Esophagus (tissue), 2 donors: ENCODE data around the gene GRK5. TPM values are rescaled to one million over a fixed set of nuclear protein-coding genes. Genes with fewer than 3 reads are reported as not detected.
"Not testable (repeated sequence)": the region's sequence is repeated elsewhere in the genome, so short reads cannot be mapped to it uniquely, and the experiment has no call there.

Experiments
- H3K27ac ChIP-seq, 2 donors: one replicate each; pipeline ENCODE4 v1.5.1; 2013; ENCODE audit warnings: low read depth in 2 of 2, mild to moderate bottlenecking in 2 of 2, inconsistent platforms in 1 of 2, low read length in 1 of 2, moderate library complexity in 1 of 2
- H3K27me3 ChIP-seq, 2 donors: one replicate each; pipeline ENCODE4 v1.6.1; 2013; ENCODE audit warnings: low read length in 2 of 2, control low read depth in 1 of 2, mild to moderate bottlenecking in 1 of 2; ENCODE audit not compliant: insufficient read depth in 2 of 2, control insufficient read depth in 1 of 2
- H3K36me3 ChIP-seq, 2 donors: one replicate each; pipeline ENCODE4 v1.6.1; 2013; ENCODE audit warnings: low read length in 1 of 2; ENCODE audit not compliant: control insufficient read depth in 2 of 2, insufficient read depth in 2 of 2
- H3K4me1 ChIP-seq, 2 donors: one replicate each; pipeline ENCODE4 v1.6.1; 2013; ENCODE audit warnings: low read length in 1 of 2; ENCODE audit not compliant: control insufficient read depth in 2 of 2, insufficient read depth in 2 of 2
- H3K4me3 ChIP-seq, 2 donors: one replicate each; pipeline ENCODE4 v1.5.1; 2013; ENCODE audit warnings: low read length in 2 of 2, mild to moderate bottlenecking in 2 of 2, low read depth in 1 of 2, moderate library complexity in 1 of 2
- H3K9me3 ChIP-seq, 2 donors: one replicate each; pipeline ENCODE4 v1.6.1; 2013; ENCODE audit warnings: mild to moderate bottlenecking in 2 of 2, low read depth in 1 of 2, low read length in 1 of 2, moderate library complexity in 1 of 2; ENCODE audit not compliant: control insufficient read depth in 2 of 2, insufficient read depth in 1 of 2
- WGBS, 2 donors: extraction: QIAGEN DNeasy Blood & Tissue Kit; methylation state at CpG; one replicate each; pipeline ENCODE4 v1.1.7; 2013; 5-methylcytosine and 5-hydroxymethylcytosine counted together
- polyA plus RNA-seq, 2 donors: library from polyadenylated mRNA; stranded (reverse); fragments of 200-250 nt; gene quantifications; one replicate each; pipeline ENCODE4 v1.2.3, GENCODE V29; 2013
- donor health status: healthy with polysubstance abuse.
- donor health status: Bipolar disorder and iron deficiency.

Gene GRK5
- polyA plus RNA-seq, 2 donors, result 3.1 to 5.2 TPM

GRCh38 chr10:119275085-119275484 is 67.7 kb downstream of the GRK5 start:
- 74 to 76% methylated on average over 5 of the region's 5 CpGs for WGBS, 2 donors
- Histone ChIP-seq H3K27ac (no peak overlapping the region), H3K4me3 (no peak overlapping the region), H3K27me3 (no peaks in the 10 kb centered on the region), H3K36me3 (no peaks in the 10 kb centered on the region), H3K9me3 (no peaks in the 10 kb centered on the region), H3K4me1 (peaks cover 8 to 9% of the 10 kb centered on the region in 2 donors)

- H3K9me3 ChIP-seq, H3K4me3 ChIP-seq, H3K36me3 ChIP-seq, H3K27me3 ChIP-seq, H3K27ac ChIP-seq: not testable (repeated sequence)
- WGBS, 2 donors, result 78 to 84% methylated on average over 1 to 2 of the region's 4 CpGs
- peaks cover 8 to 11% of the 10 kb centered on the region in 2 donors for H3K4me1 ChIP-seq
Measured at GRCh38 chr10:119276194-119276593, 68.8 kb downstream of the GRK5 start.

DNA sequence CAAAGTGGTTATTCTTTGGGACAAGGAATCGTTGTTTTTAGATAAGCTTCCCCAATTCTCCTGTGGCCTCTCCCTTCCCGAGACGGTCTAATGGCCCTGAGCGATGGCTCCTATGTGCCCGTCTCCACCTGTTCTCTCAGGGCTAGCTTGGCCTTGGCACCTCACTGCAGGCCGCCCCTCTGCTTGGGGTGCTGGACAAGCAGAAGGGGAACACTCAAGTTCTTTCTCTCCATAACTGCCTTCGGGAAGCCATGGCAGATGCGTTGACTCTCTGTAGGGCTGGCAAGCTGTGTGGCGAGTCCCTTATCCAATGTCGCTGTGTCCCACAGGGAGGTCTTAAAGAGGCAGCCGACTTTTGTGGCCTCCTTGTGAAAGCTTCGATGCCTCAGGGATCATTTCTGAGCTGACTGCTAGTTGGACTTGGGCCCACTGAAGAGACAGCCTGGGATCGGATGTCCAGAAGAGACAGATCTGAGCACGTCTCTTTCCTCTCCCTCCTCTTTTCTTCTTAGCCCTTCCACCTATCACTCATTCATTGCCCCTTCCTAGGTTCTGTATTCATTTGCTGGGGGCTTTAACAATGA is 70.8 kb downstream of the GRK5 start:
- Histone ChIP-seq H3K36me3 (no peaks in the 10 kb centered on the region), H3K4me1 (peaks cover 6 to 11% of the 10 kb centered on the region in 2 donors), H3K27ac (no peak overlapping the region), H3K4me3 (no peak overlapping the region), H3K27me3 (no peaks in the 10 kb centered on the region), H3K9me3 (no peaks in the 10 kb centered on the region)
- 77 to 78% methylated on average over 14 of the region's 14 CpGs for WGBS, 2 donors

GRCh38 chr10:119279441-119279840 is 72.1 kb downstream of the GRK5 start:
- Histone ChIP-seq H3K4me1 (peaks cover 6 to 14% of the 10 kb centered on the region in 2 donors), H3K9me3 (no peaks in the 10 kb centered on the region), H3K27me3 (no peaks in the 10 kb centered on the region), H3K36me3 (no peaks in the 10 kb centered on the region), H3K4me3 (no peak overlapping the region), H3K27ac (no peak overlapping the region)
- WGBS, 2 donors, result 77 to 80% methylated on average over 10 of the region's 10 CpGs

GRCh38 chr10:119281581-119282071 is 74.3 kb downstream of the GRK5 start:
- peaks cover 9 to 20% of the 10 kb centered on the region in 2 donors for H3K4me1 ChIP-seq
- H3K27ac ChIP-seq, result peak overlapping the region; percentile 12 to 47
- no peaks in the 10 kb centered on the region for H3K9me3 ChIP-seq
- no peaks in the 10 kb centered on the region for H3K27me3 ChIP-seq
- WGBS, 2 donors, result 41% methylated on average over 13 of the region's 13 CpGs
- no peak overlapping the region for H3K4me3 ChIP-seq
- no peaks in the 10 kb centered on the region for H3K36me3 ChIP-seq

DNA sequence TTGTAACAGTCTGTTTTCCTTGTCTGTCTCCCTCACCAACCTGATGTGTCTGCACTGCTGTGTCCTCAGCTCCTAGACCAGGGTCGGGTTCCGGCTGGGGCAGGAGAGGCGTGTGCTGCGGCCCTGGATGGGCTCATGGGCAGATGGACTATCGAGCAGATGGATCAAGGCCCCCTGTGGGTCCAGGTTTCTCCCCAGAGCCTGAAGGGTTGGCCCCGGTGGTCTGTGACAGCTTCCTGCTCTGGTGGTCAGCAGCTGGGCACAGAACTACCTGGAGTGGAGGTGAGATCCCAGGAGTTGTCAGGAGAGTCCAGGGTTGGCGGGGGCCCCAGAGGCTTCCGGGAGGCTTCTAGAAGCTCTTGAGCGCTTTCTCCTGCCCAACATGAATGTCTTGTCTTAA is 75.1 kb downstream of the GRK5 start:
- H3K4me1 ChIP-seq, result peaks cover 9 to 20% of the 10 kb centered on the region in 2 donors
- WGBS, 2 donors, result 89 to 96% methylated on average over 9 of the region's 9 CpGs
- H3K9me3 ChIP-seq, result no peaks in the 10 kb centered on the region
- no peak overlapping the region for H3K4me3 ChIP-seq
- H3K27me3 ChIP-seq, result no peaks in the 10 kb centered on the region
- H3K36me3 ChIP-seq, result no peaks in the 10 kb centered on the region
- H3K27ac ChIP-seq, result no peak overlapping the region

DNA sequence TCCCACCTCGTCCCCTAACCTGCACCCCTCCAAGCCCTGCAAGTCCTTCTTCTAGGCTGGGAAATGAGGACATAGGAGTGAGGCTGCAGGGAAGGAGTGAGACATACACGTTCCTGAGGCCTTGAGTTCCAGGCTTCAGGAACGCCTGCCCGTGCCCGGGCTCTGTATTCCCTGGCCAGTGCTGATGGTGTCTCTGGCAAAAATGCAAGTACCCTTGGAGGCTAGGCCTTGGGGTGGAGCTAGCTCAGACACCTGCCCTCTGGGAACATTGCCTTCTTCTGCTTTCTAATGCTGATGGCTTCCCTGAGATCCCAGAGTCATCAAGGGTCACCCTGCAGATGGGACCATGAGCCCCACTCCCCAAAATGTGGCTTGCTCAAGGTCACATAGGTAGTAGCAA is 76.0 kb downstream of the GRK5 start:
- 84 to 88% methylated on average over 5 of the region's 5 CpGs for WGBS, 2 donors
- Histone ChIP-seq H3K9me3 (no peaks in the 10 kb centered on the region), H3K27me3 (no peaks in the 10 kb centered on the region), H3K4me1 (peaks cover 9 to 22% of the 10 kb centered on the region in 2 donors), H3K27ac (no peak overlapping the region), H3K4me3 (no peak overlapping the region), H3K36me3 (no peaks in the 10 kb centered on the region)

DNA sequence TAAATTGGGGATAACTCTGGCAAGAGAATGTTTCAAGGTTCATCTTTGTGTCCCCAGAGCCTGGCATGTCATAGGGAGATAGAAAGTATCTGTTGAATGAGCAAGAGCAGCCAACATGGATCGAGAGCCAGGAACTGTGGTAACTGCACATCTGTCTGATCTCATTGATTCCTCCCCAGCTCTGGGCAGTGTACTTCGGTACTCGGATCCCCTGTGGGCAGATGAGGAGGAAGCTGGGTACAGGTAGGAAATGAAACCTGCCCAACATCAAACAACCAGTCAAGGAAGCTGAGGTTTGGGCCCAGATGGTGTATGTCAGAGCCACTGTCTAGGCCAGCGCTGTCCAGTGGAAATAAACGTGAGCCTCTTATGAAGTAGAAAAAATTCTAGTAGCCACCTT is 76.4 kb downstream of the GRK5 start:
- peaks cover 9 to 26% of the 10 kb centered on the region in 2 donors for H3K4me1 ChIP-seq
- no peaks in the 10 kb centered on the region for H3K36me3 ChIP-seq
- H3K9me3 ChIP-seq, result no peaks in the 10 kb centered on the region
- H3K4me3 ChIP-seq, result no peak overlapping the region
- H3K27ac ChIP-seq, result no peak overlapping the region
- H3K27me3 ChIP-seq, result no peaks in the 10 kb centered on the region
- WGBS, 2 donors, result 55 to 67% methylated on average over 5 of the region's 5 CpGs

DNA sequence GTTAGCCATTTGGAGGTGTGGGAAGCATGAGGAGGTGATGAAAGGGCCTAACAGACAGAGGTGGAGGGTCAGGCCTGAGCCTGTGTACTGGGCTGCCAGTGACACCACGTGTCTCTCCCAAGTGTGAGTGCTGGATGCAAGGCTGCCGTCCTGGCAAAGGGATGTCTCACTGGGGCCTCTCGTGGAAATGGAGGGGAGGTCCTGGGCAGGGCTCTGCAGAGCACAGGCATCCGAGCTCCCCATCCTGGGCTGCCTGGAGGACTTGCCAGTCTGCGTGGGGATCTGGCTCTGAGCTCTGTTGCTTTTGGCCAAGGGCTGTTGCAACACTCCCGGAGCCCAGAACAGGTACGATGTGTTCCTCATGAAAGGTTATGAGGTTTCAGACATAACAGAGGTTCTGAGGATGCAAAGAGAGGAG is 77.3 kb downstream of the GRK5 start:
- 74 to 78% methylated on average over 7 of the region's 7 CpGs for WGBS, 2 donors
- Histone ChIP-seq H3K9me3 (no peaks in the 10 kb centered on the region), H3K36me3 (no peaks in the 10 kb centered on the region), H3K4me1 (peaks cover 9 to 27% of the 10 kb centered on the region in 2 donors), H3K27me3 (no peaks in the 10 kb centered on the region), H3K27ac (peak overlapping the region in 1 of 2 donors; percentile 27), H3K4me3 (no peak overlapping the region)
